B cell (primary cell): ENCODE measurements around the gene ZNF609. TPM values are rescaled to one million over a fixed set of nuclear protein-coding genes. Genes with fewer than 3 reads are reported as not detected.

Source experiments
- ATAC-seq: fragments of 200-7000 bp; cut with Tn5 transposase; one replicate; pipeline ENCODE4 v1.10.0; 2021; ENCODE audit warnings: low read depth, mild to moderate bottlenecking, moderate number of reproducible peaks, moderate library complexity
- CTCF ChIA-PET: fragments of 350-600 bp; sonication (Branson Sonifier 250); formaldehyde crosslinking; loops from one replicate; lab custom pipeline; 2021; ENCODE audit warnings: antibody characterized with exemption, inconsistent platforms; lab: Charles Lee
- POLR2A ChIA-PET: fragments of 350-600 bp; sonication (Branson Sonifier 250); formaldehyde crosslinking; loops from one replicate; lab custom pipeline; 2021; ENCODE audit warnings: antibody characterized with exemption; lab: Charles Lee
- DNase-seq: peaks from one replicate; pipeline ENCODE4 v3.0.0; 2013
- H2AFZ ChIP-seq: 2 replicates; pipeline ENCODE4 v1.6.1; 2012; ENCODE audit warnings: mild to moderate bottlenecking, low read depth, low read length; ENCODE audit not compliant: insufficient read depth, poor library complexity, severe bottlenecking
- H3K27ac ChIP-seq, 2 donors: 1 replicate in 1 of 2; 2 replicates in 1 of 2; pipeline ENCODE4 v1.5.1; 2012 to 2013; ENCODE audit warnings: low read length in 2 of 2, mild to moderate bottlenecking in 2 of 2, moderate library complexity in 1 of 2
- H3K27me3 ChIP-seq, 4 experiments: fragments of 200-600 bp in 1 of 4; sonication (generic) in 1 of 4; replicated peaks in 1 of 4; 1 replicate in 2 of 4; 2 replicates in 2 of 4; pipeline versions ENCODE4 v1.6.1 to v1.7.0; 2013 to 2016; ENCODE audit warnings: low read length in 3 of 4, mild to moderate bottlenecking in 2 of 4, mixed read lengths in 1 of 4, moderate library complexity in 1 of 4; ENCODE audit not compliant: insufficient read depth in 4 of 4, control insufficient read depth in 3 of 4; ENCODE audit errors: control extremely low read depth in 1 of 4
- H3K36me3 ChIP-seq, 2 experiments: replicated peaks in 1 of 2; 1 replicate in 1 of 2; 2 replicates in 1 of 2; pipeline versions ENCODE4 v1.6.1 to v1.7.1; 2013; ENCODE audit warnings: low read length in 1 of 2; ENCODE audit not compliant: insufficient read depth in 2 of 2, control insufficient read depth in 1 of 2; ENCODE audit errors: control extremely low read depth in 1 of 2, extremely low read depth in 1 of 2
- H3K4me1 ChIP-seq, 2 donors: fragments of 200-600 bp in 1 of 2; sonication (generic) in 1 of 2; 1 replicate in 1 of 2; 2 replicates in 1 of 2; pipeline versions ENCODE4 v1.5.1 to v1.6.1; 2013 to 2017; ENCODE audit warnings: low read length in 2 of 2; ENCODE audit not compliant: control insufficient read depth in 2 of 2, insufficient read depth in 2 of 2
- H3K4me2 ChIP-seq: replicated peaks from 2 replicates; pipeline ENCODE3; 2012; ENCODE audit warnings: mild to moderate bottlenecking, low read depth, low read length; ENCODE audit not compliant: poor library complexity, severe bottlenecking
- H3K4me3 ChIP-seq, 5 experiments: fragments of 200-600 bp in 1 of 5; sonication (generic) in 1 of 5; 1 replicate in 3 of 5; 2 replicates in 2 of 5; pipeline versions ENCODE4 v1.5.1 to v1.7.0; 2011 to 2016; ENCODE audit warnings: low read length in 4 of 5, mild to moderate bottlenecking in 4 of 5, low read depth in 2 of 5, control low read depth in 1 of 5, moderate library complexity in 1 of 5; ENCODE audit not compliant: insufficient read depth in 1 of 5; ENCODE audit errors: control extremely low read depth in 1 of 5, extremely low read depth in 1 of 5
- H3K79me2 ChIP-seq: fragments of 200-600 bp; sonication (generic); one replicate; pipeline ENCODE4 v1.6.0; 2016; ENCODE audit warnings: low read length; ENCODE audit not compliant: control insufficient read depth, insufficient read depth
- H3K9ac ChIP-seq: fragments of 200-600 bp; sonication (generic); 2 replicates; pipeline ENCODE4 v1.6.1; 2017; ENCODE audit warnings: mild to moderate bottlenecking, low read length, moderate library complexity
- H3K9me3 ChIP-seq, 3 donors: one replicate each; pipeline versions ENCODE4 v1.6.1 to v1.7.1; 2013; ENCODE audit warnings: low read length in 2 of 3; ENCODE audit not compliant: control insufficient read depth in 2 of 3, insufficient read depth in 1 of 3; ENCODE audit errors: control extremely low read depth in 1 of 3
- H4K20me1 ChIP-seq: 2 replicates; pipeline ENCODE4 v1.6.0; 2012; ENCODE audit warnings: mild to moderate bottlenecking, low read length; ENCODE audit not compliant: insufficient read depth, control insufficient read depth, poor library complexity, severe bottlenecking
- H3K27ac Mint-ChIP-seq: one replicate; pipeline ENCODE4 v1.8.0; 2021; ENCODE audit warnings: mixed read lengths
- H3K27me3 Mint-ChIP-seq: one replicate; pipeline ENCODE4 v1.8.0; 2021; ENCODE audit warnings: mixed read lengths
- H3K4me1 Mint-ChIP-seq: one replicate; pipeline ENCODE4 v1.8.0; 2021; ENCODE audit warnings: mixed read lengths
- H3K4me3 Mint-ChIP-seq: one replicate; pipeline ENCODE4 v1.8.0; 2021; ENCODE audit warnings: mixed read lengths
- H3K9me3 Mint-ChIP-seq: one replicate; pipeline ENCODE4 v1.8.0; 2022; ENCODE audit warnings: mixed read lengths; ENCODE audit not compliant: insufficient read depth
- EZH2 ChIP-seq: IDR thresholded peaks from 2 replicates; pipeline ENCODE4 v1.6.1; 2012; ENCODE audit warnings: borderline replicate concordance, low read depth, mild to moderate bottlenecking, moderate library complexity, low read length; ENCODE audit not compliant: insufficient read depth, poor library complexity, severe bottlenecking
- WGBS: methylation state at CpG from one replicate; pipeline ENCODE4 v1.1.5; 2013; ENCODE audit warnings: missing lambda C conversion rate; ENCODE audit not compliant: insufficient coverage; 5-methylcytosine and 5-hydroxymethylcytosine counted together
- intact Hi-C: fragments of 100-400 bp; cut with micrococcal nuclease; formaldehyde crosslinking; loops from one replicate; pipeline ENCODE4 v1.10.0; 2022
- polyA plus RNA-seq: library from polyadenylated mRNA; depleted of rRNA; stranded (reverse); fragments of >200 nt; gene quantifications from 2 replicates; pipeline ENCODE4 v1.2.3, GENCODE V29; 2012
- total RNA-seq, 2 donors: library from RNA; stranded (reverse); fragments of 120-200 nt in 1 of 2; gene quantifications; 1 replicate in 1 of 2; 2 replicates in 1 of 2; pipeline versions ENCODE4 v1.2.3 to v1.2.4, GENCODE V29; 2013 to 2022
- TF ChIP-seq, protein P1 (sequence below): fragments of 200-600 bp; IDR thresholded peaks from one replicate; pipeline ENCODE4 v1.8.0; 2022; ENCODE audit warnings: antibody characterized with exemption, mild to moderate bottlenecking

Gene ZNF609
- total and polyA plus RNA-seq, 2 donors (not counting 1 experiment from before 2014, with no cell fraction given) = 5.8 to 32.9 TPM

- intact Hi-C loops = no loop called here
- Mint-ChIP-seq H3K27ac (peak overlapping the region; percentile 78), H3K27me3 (no peaks in the 10 kb centered on the region), H3K4me3 (peak overlapping the region; percentile 75), H3K9me3 (no peaks in the 10 kb centered on the region), H3K4me1 (peaks cover 46% of the 10 kb centered on the region)
- peak overlapping the region; percentile 77 for H3K4me2 ChIP-seq
- H2AFZ ChIP-seq = peak overlapping the region; percentile 50
- H3K27ac ChIP-seq = peak overlapping the region in 1 of 2 donors; percentile 66
- ChIA-PET CTCF (interaction anchor here (0.9 to 1.2 kb wide), 2 partner anchors 18 to 57 kb away, joined by 3 to 5 read pairs; no protein-coding TSS in a partner anchor), POLR2A (no interaction called here)
- no peaks in the 10 kb centered on the region for H3K9me3 ChIP-seq
- no CpG with 5 or more reads among the region's 4 CpGs for WGBS
- no peaks in the 10 kb centered on the region for H4K20me1 ChIP-seq
- H3K4me1 ChIP-seq = peaks cover 18 to 21% of the 10 kb centered on the region in 2 donors
- H3K79me2 ChIP-seq = peaks cover 31% of the 10 kb centered on the region
- ATAC-seq (no peak), DNase-seq (peak; percentile 35)
- H3K36me3 ChIP-seq = no peaks in the 10 kb centered on the region
- H3K9ac ChIP-seq = peak overlapping the region; percentile 66
- peak overlapping the region in 4 of 5 experiments; percentile 5 to 58 (median 30) for H3K4me3 ChIP-seq
- TF ChIP-seq EZH2 = no peak
- TF ChIP-seq, protein P1, sequence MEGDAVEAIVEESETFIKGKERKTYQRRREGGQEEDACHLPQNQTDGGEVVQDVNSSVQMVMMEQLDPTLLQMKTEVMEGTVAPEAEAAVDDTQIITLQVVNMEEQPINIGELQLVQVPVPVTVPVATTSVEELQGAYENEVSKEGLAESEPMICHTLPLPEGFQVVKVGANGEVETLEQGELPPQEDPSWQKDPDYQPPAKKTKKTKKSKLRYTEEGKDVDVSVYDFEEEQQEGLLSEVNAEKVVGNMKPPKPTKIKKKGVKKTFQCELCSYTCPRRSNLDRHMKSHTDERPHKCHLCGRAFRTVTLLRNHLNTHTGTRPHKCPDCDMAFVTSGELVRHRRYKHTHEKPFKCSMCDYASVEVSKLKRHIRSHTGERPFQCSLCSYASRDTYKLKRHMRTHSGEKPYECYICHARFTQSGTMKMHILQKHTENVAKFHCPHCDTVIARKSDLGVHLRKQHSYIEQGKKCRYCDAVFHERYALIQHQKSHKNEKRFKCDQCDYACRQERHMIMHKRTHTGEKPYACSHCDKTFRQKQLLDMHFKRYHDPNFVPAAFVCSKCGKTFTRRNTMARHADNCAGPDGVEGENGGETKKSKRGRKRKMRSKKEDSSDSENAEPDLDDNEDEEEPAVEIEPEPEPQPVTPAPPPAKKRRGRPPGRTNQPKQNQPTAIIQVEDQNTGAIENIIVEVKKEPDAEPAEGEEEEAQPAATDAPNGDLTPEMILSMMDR = no peak
- H3K27me3 ChIP-seq = no peaks in the 10 kb centered on the region
These were observed 136.5 kb downstream of the ZNF609 start for GRCh38 chr15:64596701-64597476.

- WGBS = 38% methylated on average over 1 of the region's 1 CpG
- peaks cover 52% of the 10 kb centered on the region for H3K4me1 Mint-ChIP-seq
- ATAC-seq = no peak
- Histone ChIP-seq H3K36me3 (no peaks in the 10 kb centered on the region), H3K4me1 (peaks cover 21 to 22% of the 10 kb centered on the region in 2 donors), H3K9ac (peak overlapping the region; percentile 66), H3K79me2 (peaks cover 34% of the 10 kb centered on the region), H3K4me3 (peak overlapping the region in 2 of 5 experiments; percentile 36 to 58), H3K4me2 (peak overlapping the region; percentile 77), H3K27ac (peak overlapping the region in 1 of 2 donors; percentile 66), H4K20me1 (no peaks in the 10 kb centered on the region), H2AFZ (peak overlapping the region; percentile 50), H3K9me3 (no peaks in the 10 kb centered on the region), H3K27me3 (no peaks in the 10 kb centered on the region)
- TF ChIP-seq, protein P1 = no peak
- TF ChIP-seq EZH2 = no peak
- H3K27me3 Mint-ChIP-seq = no peaks in the 10 kb centered on the region
- ChIA-PET CTCF (interaction anchor here (1.2 kb wide), 1 partner anchor 56 kb away, joined by 5 read pairs; no protein-coding TSS in a partner anchor), POLR2A (no interaction called here)
- intact Hi-C loops = no loop called here
- peak overlapping the region; percentile 75 for H3K4me3 Mint-ChIP-seq
- H3K9me3 Mint-ChIP-seq = no peaks in the 10 kb centered on the region
- peak overlapping the region; percentile 78 for H3K27ac Mint-ChIP-seq
- DNase-seq = no peak
These were observed 137.1 kb downstream of the ZNF609 start for GRCh38 chr15:64597477-64597822.
